GM21825 (cell line): ENCODE measurements around the gene ALDH1A3.
A peak's percentile ranks its signal among the peaks of the same experiment; 100 is the strongest.

ENCODE experiments used
- ATAC-seq: cut with Tn5 transposase; IDR thresholded peaks from one replicate; pipeline ENCODE4 v1.9.1; 2021; ENCODE audit warnings: mild to moderate bottlenecking, moderate library complexity; ENCODE audit not compliant: unreplicated experiment

Gene ALDH1A3

DNA sequence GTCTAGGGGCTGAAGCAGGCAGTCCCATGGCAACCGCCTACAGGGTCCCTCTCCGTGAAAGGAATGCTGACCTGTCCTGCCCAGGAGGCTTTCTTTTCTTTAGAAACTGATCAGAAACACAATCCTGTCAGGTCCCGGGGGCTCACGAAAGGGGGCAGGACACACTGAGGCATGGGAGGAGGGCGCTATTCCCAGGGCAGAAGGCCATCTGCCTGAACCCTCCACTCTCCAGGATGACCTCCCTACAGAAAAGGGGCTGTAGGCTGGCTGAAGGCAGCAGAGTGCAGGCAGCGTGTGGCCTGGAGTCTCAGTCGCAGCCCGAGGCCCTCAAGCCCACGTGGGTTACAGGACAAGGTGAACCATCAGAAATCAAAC lies 21.2 kb downstream of the ALDH1A3 start:
- no peak for ATAC-seq

DNA sequence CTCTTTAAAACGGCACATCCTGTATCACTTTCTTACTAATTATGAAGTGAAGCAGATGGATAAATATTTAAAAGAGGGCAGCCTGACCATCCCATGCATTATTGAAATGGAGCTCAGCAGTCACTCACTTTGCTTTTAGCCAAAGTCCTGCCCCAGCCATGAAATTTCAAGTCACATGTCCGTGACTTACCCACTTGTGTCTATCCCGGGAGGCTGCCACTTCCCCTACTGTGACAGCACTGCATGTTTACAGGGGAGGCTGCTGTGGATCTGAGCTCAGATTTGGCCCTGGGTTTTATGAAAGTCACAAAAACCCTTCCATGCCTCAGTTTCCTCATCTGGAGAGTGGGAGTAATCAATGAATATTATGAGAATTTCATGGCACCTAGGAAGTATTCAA lies 21.7 kb downstream of the ALDH1A3 start:
- ATAC-seq, result no peak

DNA sequence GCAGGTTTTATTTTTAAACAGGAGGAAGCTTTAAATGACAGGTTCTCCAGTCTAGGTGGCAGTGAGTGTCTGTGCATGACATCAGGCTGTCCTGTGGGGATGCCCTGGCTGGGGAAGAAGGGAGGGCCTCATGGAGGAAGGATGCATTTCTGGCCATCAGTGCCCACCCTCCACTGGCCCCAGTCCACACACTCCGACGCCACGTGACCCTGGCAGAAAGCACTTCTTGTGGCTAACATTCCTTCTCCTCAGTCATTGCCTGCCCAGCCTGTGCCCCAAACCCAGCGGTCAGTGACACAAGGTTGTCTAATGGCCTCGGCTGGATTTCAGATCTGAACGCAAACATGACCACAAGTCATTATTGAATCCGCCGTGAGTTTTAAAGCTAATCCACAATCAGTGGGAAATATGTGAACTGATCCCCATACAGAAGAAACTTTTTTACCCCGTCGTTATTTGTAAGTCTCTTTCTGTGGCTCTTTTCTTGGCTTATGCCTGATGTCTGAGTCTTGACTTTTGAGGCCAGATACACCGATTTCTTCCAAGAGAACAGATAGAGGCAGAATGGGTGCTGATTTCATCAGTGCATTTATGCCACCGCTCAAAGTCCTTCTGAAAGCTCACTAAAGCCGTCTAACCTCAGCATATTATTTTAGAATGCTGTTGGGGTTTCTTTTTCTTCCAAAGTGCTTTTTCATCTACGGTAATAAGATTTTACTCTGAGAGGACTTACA lies 22.2 kb downstream of the ALDH1A3 start:
- ATAC-seq, result no peak

DNA sequence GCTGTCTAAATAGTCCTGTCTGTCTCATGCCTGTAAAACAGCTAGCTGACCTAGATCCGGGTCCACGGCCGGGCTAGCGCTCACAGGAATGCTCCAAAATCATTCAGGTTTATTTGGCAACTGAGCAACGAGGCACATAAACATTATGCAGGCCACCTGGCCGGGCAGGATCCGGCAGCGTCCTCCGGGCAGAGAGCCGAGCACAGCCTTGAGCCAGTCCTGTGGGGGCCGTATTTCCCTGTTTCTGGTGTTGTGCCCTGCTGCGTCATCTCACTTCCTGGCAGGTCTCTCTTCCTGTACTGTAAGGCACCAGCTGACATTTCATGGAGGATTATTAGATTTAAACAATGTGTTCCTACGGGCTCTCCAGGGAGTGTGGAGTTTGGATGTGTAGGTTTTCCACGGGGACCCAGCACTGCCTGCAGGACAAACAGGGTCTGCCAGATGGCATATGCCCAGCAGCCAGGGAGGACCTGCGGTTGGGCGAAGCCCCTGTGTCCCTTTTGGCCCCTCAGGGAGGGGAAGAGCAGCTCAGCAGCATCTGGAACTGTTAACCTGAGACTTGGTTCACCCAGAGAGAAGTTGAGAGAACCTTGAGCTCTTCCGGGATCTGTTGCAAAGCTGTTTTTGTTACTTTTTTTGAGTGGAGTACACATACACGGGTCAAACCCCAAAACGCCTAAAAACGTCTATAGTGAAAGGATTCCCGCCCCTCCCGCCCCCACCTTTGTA lies 23.0 kb downstream of the ALDH1A3 start:
- peak; percentile 54 for ATAC-seq

DNA sequence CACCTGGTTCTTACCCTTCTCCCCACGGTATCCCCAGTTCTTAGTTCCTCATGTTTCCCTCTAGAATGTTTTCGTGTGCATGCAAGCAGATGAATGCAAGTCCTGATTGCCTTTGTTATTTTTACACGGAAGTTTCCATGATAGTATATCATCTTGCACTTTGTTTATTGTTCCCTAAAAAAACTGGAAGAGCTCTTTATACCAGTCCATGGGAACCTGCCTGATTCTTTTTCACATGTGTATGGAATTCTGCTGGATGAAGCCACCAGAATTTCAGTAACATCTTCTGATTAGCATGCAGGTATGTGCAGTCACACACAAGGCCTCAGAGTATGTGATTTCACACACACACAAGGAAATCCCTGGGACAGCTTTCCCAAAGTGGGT lies 23.5 kb downstream of the ALDH1A3 start:
- ATAC-seq, result no peak

DNA sequence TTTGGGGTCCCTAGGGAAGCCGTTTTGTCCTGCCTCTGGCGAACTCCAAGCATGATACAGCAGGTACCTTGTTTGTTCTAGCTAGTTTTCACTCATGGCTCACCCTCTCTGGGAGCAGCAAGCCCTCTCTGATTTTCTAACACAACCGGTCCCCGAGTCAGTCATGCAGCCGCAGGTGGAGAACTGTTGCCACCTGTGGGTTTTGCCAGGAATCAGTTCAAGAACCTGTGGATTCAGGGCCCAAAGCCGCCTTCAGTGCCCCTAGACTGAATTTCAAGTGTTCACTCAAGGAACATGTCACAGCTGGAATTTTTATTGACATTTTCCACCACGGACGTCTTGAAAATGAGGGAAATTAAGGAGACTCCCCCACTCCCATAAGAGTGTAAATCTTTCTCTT lies 26.2 kb downstream of the ALDH1A3 start:
- ATAC-seq, result no peak

DNA sequence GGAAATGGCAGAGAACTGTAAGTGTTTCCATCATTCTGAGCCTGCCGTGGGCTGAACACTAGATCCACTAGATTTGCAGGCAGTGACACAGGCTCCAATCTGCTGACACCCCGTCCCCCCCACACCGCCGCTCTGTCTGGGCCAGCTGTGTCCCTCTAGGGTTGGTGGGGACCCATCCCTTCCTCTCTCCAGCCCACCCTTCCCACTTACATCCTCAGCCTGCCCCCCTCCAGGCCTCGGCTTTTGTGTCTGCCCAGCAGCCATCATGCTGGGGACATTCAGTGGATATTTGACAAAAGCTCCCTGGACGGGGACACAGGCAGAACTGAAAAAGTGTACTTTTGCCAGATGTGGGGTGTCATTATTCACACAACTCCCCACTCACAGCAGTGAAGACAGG lies 28.8 kb downstream of the ALDH1A3 start:
- no peak for ATAC-seq

DNA sequence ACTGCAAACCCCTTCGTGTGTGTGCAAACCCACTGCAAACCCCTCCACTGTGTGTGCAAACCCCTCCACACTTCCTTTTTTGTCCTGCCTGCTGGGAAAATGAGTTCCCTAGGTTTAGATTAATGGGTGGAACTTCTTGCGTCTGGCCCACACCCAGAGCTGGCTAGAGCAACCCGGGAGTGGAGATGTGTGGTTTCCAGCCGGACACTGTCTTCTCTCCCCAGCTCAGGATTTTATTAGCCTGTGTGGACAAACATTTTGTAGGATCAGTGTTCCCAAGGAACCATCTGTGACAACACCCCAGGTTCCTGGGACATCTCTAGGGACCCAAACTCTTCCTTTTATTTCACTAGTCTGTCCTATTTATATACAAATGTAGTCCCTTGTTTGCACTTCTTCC lies 29.9 kb downstream of the ALDH1A3 start:
- ATAC-seq, result no peak

DNA sequence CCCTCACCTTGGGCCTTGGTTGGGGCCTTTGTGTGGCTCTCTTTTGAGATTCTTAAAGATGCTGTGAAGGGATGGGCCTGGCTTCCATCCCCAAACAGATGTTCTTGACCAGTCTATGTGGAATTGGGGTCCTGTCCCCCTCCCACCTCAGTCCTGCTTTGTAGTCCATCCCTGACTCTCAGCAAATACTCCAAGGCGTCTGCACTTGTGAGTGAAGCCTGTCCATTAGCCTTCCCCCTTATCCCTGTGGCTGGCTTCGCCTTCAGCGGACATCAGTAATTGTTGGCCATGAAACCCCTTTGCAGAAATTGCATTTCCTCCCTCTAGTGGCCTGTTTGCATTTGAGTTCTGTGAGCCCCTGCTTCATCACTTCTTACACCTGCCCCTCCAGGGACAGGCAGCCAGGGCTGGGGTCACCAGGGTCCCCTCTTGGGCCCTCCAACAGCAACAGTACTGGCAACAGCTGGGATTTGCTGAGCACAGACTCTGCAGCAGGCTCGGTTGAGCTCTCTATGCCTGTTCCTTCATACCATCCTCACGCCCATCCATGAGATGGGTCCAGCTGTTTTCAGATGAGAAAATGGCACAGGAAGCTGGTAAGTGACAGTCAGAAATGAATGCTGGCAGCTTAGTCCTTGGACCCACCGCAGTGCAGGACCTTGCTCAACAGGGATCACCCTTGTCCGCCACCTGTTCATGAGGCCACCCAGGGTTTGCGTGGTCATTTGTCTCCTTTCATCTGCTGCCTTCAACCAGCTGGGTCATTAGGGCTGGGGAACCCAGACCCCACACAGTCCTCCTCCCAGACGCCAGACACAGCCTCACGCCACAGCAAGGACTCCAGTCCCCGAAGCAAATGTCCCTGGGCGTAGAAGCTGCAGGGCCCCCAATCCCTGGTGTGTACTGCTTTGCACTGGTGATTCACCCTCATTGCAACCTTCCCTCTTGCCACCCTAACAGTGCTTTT lies 30.6 kb downstream of the ALDH1A3 start:
- no peak for ATAC-seq

DNA sequence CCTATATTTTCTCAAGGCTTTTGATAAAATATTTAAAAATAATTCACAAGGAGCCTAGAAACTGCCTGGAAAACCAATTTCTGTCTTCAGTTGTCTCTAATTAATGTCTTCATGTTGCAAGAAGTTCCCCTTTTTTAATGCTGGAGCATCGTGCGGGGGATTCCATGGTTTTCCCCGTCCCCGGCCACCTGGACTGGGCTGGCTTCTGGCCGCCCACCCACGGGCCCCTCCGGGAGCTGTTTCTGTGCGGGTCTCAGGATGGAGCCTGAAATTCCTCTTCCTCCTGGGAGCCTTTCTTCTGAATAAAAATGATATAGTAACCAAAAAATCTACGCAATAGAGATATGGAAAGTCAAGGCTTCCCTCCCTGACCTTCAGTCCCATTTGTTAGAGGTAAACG lies 31.5 kb downstream of the ALDH1A3 start:
- ATAC-seq, result no peak

DNA sequence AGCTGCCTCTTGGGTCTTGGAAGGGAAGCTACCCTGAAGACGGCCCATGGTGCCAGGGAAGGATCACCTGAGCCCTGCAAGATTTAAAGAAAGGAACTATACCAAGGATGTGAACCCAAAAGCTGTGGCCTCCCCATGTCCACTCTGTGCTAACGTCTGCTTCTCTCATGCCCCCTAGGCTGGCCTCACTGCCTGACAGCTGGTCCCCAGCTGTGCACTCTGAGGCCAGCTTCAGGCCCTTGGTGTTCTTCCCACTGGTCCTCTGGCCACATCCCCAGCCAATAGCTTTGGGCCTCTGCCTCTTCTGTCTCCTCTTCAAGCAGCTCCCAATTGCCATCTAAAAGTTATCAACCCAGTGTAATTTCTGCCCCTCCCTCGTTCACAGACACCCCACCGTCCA lies 34.3 kb downstream of the ALDH1A3 start:
- ATAC-seq, result no peak

DNA sequence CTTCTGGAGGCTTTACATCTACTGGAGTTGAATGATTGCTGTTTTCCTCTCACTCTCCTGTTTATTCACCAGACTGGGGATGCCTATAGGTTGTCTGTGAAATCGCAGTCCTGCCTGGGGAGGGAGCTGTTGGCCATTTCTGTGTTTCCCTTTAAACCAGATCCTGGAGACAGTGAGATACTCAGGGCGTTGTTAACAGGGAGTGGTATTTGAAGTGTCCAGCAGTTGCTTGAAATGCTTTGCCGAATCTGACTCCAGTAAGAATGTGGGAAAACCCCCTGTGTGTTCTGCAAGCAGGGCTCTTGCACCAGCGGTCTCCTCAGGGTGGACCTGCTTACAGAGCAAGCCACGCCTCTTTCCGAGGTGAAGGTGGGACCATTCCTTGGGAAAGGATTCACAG lies 35.2 kb downstream of the ALDH1A3 start:
- no peak for ATAC-seq

DNA sequence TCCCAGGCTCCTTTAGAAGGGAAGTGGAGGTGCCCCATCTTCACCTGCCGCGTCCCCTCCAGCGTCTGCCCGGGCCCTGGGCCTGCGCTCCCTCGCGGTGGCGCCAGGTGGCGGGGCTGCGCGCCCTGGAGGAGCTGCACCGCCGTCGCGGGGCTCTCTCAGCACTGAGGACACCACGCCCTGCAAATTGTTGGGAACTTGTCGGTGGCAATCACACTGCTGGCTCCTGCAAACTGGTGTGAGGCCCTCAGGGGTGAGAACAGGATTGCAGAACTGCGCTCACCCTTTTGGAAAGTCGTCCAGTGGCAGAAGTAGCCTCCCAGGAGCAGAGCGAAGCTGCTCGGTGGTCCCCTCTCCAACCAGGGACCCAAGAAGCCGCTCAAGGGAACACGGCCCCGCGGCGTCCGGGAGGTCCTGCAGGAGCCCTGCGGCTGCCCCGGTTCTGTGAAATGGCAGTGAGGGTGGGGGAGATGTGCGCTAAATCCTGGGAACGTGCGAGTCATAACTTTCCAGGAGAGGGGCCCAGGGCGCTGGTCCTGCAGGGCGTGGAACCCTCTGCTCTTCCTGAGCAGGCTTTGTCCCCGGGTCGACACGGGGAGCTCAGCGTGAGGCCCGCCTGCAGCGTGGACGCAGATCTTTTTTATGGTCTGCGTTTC lies 38.5 kb downstream of the ALDH1A3 start:
- peak; percentile 62 for ATAC-seq

DNA sequence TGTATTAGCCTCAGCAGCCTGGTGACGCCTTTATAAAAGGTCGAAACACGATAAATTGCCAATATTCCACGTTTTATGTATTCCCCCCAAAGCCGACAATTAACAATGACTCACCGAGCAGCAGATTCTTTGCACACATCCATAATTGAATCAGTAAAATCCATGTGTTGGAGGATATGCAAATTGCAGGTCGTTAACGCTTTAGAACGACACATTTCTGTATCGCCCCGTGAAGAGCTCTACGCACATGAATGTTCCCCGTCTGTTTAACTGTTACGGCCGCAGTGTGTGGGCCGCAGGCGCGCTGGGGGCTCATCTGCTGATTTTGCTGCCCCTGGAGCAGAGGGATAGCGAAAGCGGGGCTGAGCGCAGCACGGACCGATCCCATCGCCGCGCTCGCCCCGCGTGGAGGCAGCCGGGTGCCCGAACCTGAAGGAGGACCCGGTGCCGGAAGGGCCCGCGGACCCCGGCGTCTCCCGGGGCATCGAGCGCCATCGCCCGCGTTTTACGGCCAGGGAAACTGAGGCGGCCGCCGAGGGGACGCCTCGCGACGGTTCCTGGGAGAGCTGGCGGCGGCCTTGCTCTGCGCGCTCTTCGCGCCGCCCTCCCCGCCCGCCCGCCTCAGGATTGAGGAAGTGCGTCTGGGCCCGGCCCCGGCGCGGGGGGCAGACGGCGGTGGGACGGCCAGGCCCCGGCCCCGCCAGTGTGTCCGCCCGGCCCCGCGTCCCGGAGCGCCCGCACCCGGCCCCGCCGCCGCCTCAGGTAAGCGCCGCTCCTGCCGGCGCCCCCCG lies 39.3 kb downstream of the ALDH1A3 start, which contains the start of gene LRRK1:
TSS of gene LRRK1 (plus strand) at position 668 of the 791 bp plus-strand sequence. CDS start 5,276 bp downstream, outside the sequence.
- ATAC-seq, result peak; percentile 31

DNA sequence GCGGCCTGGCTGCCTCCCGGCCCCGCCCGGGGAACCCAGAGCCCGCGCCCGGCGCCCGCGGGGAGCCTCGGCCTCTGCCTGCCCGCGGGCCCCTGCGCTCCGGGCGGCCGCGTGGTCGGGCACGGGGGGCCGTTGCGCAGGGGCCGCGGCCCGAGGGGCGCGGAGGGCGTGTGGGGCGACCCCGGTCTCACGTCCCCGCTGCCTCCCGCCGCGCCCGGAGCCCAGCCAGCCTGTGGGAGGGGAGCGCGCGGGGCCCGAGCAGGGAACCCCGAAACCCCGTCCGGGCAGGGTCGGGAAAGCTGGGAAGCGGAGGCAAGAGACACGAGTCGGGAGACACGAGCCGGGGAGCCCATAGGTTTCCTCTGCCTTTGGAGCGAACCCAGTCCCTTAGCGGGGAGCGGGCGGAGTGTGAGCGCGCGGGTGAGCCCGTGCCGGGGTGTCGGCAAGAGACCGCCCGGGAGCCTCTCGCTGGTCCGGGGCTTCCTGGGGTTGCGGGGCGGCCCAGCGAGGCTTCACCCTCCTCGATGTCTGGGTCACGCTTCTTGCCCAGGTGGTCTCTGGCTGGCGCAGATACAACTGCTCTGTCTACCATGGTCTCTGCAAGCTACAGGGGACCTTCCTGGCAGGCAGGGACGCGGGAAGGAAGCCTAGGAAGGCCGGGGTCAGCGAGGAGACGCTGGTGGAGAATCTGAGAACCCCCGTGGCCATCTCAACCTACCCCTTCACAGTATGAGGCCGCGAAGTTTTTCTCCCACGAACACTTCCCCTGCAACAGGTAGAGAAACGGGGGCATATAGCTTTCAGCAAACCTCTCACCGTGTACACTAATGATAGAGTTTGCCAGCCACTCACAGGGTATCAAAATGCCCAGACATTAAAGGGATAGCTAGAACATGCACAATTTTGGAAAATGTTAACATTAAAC lies 40.1 kb downstream of the ALDH1A3 start:
- ATAC-seq, result peak; percentile 5

DNA sequence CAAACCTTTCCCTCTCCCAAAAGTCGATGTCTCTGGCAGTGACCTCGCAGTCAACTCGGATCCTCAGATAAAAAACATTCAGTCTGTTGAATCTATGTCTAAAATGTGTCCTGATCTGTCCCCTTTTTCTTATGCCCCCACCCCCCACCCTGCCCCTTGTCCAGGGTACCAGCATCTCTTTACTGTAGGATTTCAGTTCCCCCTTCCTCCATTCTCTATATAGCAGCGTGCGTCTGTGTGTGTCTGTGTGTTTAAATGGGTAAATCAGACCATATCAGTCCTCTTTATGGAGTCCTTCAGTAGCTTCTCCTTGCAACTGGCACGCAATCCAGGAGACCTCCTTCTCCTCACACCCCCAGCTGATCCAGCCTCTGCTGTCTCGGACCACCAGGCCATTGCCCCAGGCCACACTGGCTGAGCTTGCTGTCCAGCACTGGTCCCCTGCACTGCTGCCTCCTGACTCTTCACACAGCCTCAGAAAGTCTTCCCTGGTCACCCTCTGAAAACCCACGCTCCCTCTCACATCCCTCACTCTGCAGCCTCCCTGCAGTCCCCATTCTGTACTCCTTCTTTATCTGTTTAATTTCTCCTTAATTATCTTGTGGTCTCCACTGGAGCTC lies 41.0 kb downstream of the ALDH1A3 start:
- no peak for ATAC-seq

DNA sequence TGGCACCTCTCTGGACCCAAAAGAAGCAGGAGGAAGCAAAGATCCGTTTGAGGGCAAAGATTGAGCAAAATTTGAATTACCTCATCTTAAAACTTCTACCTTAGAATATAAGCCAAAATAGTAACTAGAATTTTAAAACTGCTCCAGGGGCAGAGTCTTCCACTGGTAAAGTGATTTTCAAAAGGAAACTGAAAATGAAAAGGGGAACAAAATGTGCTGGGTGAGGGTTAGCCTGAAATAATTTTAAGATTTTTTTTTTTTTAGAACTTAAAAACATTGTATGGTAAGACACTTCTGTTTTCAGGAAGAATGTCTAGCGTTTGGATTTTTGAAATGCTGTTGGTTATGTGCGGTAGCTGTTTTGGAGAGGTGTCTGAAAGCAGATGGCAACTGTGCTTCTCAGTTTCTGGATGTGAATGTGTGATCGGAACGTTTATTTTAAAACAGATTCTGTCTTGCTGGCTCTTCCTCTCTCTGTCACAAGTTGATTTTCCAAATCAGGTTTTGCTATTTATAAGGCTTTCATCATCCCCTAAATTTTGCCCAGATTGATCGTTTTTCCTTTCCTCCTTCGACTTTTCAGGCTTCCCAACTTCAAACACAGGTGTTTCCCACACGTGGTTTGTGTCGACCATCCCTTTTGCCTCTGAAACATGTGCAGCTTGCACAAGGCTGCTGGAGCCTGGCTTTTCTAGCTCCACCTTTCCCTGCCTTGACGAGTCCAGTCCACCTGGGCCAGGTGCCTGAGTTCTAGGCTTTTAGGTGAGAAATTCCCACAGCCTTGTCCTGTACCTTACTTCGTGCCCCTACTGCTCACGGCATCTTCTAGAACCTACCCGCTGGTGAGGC lies 42.8 kb downstream of the ALDH1A3 start:
- no peak for ATAC-seq

DNA sequence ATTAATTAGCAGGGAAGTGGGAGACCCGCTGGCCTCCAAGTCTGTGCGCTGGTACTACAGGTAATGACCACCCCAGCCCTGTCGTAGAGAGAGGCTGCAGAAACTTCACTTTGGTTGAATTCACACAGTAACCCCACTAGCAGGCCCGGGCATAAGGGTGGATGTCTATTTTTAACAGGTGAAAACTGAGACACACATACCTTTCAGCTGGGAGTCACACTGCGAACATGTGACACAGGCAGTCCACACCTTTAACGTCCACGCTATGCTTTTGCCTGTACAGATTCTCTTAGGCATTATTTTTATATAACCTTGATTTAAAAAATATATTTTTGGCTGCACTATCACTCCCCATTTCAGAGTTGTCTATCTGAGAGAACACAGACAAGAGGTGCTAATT lies 43.4 kb downstream of the ALDH1A3 start:
- ATAC-seq, result no peak
